HG03469 (cell line): Measurements from ENCODE around the gene MPND.

Source experiments
- ATAC-seq: cut with Tn5 transposase; IDR thresholded peaks from one replicate; pipeline ENCODE4 v1.9.1; 2021; ENCODE audit warnings: mild to moderate bottlenecking, moderate library complexity, moderate number of reproducible peaks; ENCODE audit not compliant: unreplicated experiment

The MPND gene

GRCh38 chr19:4400135-4400936 is 57.0 kb downstream of the MPND start, which contains the start of gene SH3GL1:
Gene SH3GL1 (minus strand): TSS chr19:4400547. CDS start chr19:4400368, 179 bp downstream.
- ATAC-seq, result peak; percentile 43

GRCh38 chr19:4401769-4402170 is 58.4 kb downstream of the MPND start:
- ATAC-seq, result no peak

DNA sequence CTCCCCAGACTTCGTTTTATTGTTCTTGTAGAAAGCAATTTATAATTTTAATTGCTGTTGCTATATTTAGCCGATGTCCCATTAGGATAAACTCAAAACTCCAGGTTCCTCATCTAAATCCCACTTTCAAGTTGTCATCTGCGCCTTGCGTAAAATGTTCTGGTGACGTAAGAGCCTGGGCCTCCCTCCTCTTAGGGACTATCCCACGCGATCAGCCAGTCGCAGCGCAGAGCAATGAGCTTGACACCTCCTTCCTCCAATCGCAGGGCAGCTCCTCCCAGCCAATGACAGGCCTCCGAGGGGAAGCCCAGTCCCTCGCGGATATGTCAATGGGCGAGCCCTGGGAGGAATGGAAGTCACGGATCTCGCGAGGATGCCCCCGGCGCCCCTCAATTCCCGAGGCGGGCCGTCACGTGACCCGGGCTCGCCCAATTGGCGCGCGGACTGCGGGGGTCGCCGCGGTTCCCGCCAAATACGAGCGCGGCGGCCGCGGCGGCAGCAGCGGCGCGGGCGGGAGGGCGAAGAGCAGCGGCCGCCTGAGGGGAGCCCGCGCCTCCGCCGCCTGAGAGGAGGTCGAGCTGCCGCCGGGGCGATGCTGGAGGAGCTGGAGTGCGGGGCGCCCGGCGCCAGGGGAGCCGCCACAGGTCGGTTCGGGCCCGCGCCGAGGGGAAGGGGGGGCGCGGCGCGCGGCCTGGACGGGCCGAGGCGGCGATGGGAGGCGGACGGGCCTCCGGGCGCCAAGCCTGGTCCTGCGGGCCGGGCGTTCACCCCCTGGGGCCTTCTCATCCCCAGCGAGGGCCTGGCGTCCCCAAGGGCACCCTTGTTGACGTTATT is 59.0 kb downstream of the MPND start, which contains the start of gene CHAF1A:
Gene CHAF1A (plus strand): TSS at position 470 of the 834 bp plus-strand sequence. CDS start 123 bp downstream, at position 593.
- peak; percentile 58 for ATAC-seq

- no peak for ATAC-seq
Observed at GRCh38 chr19:4403005-4403761, 59.8 kb downstream of the MPND start.

GRCh38 chr19:4405977-4406376 is 62.6 kb downstream of the MPND start:
- ATAC-seq, result no peak

GRCh38 chr19:4406626-4407025 is 63.3 kb downstream of the MPND start:
- no peak for ATAC-seq

- ATAC-seq, result no peak
Observed at GRCh38 chr19:4409123-4409933, 66.0 kb downstream of the MPND start.
